GM23338 (cell line): Measurements from ENCODE around the gene NFATC1. TPM values are rescaled to one million over a fixed set of nuclear protein-coding genes. Genes with fewer than 3 reads are reported as not detected.

ENCODE experiments used
- ATAC-seq: fragments of 200-7000 bp; cut with Tn5 transposase; 3 replicates; pipeline ENCODE4 v1.9.1; 2020
- DNase-seq: peaks from one replicate; pipeline ENCODE4 v3.0.0-alpha.2; 2015; ENCODE audit warnings: low spot score
- H2AFZ ChIP-seq: fragments of 200-600 bp; sonication (generic); 2 replicates; pipeline ENCODE4 v1.8.0; 2016; ENCODE audit warnings: antibody characterized with exemption, mild to moderate bottlenecking, moderate library complexity
- H3F3A ChIP-seq: fragments of 200-600 bp; sonication (generic); replicated peaks from 2 replicates; pipeline ENCODE4 v1.8.0; 2017; ENCODE audit warnings: antibody characterized with exemption, mixed run types, low read depth
- H3K27ac ChIP-seq: fragments of 200-600 bp; sonication (generic); 2 replicates; pipeline ENCODE4 v1.6.1; 2016; ENCODE audit warnings: low read depth
- H3K27me3 ChIP-seq: fragments of 200-600 bp; sonication (generic); 2 replicates; pipeline ENCODE4 v1.8.0; 2016; ENCODE audit warnings: mild to moderate bottlenecking, mixed run types, moderate library complexity; ENCODE audit not compliant: insufficient read depth
- H3K36me3 ChIP-seq: fragments of 200-600 bp; sonication (generic); 2 replicates; pipeline ENCODE4 v1.8.0; 2016; ENCODE audit warnings: mild to moderate bottlenecking; ENCODE audit not compliant: insufficient read depth
- H3K4me1 ChIP-seq: fragments of 200-600 bp; sonication (generic); 2 replicates; pipeline ENCODE4 v1.8.0; 2016; ENCODE audit warnings: mild to moderate bottlenecking, moderate library complexity; ENCODE audit not compliant: insufficient read depth
- H3K4me2 ChIP-seq: fragments of 200-600 bp; sonication (generic); 2 replicates; pipeline ENCODE4 v1.7.1; 2017; ENCODE audit warnings: mixed run types
- H3K4me3 ChIP-seq: fragments of 200-600 bp; sonication (generic); 2 replicates; pipeline ENCODE4 v1.6.1; 2016; ENCODE audit warnings: mixed run types
- H3K79me2 ChIP-seq: fragments of 200-600 bp; sonication (generic); replicated peaks from 2 replicates; pipeline ENCODE4 v1.8.0; 2017; ENCODE audit warnings: mild to moderate bottlenecking; ENCODE audit not compliant: insufficient read depth
- H3K9me2 ChIP-seq: fragments of 200-600 bp; sonication (generic); 2 replicates; pipeline ENCODE4 v1.8.0; 2017; ENCODE audit not compliant: insufficient read depth
- H4K20me1 ChIP-seq: fragments of 200-600 bp; sonication (generic); replicated peaks from 2 replicates; pipeline ENCODE4 v1.8.0; 2017; ENCODE audit warnings: mild to moderate bottlenecking; ENCODE audit not compliant: insufficient read depth
- H3K27ac Mint-ChIP-seq: 2 replicates; pipeline ENCODE4 v1.8.0; 2020; ENCODE audit warnings: inconsistent platforms, mild to moderate bottlenecking, moderate library complexity, mixed read lengths
- H3K27me3 Mint-ChIP-seq: 3 replicates; pipeline ENCODE4 v1.8.0; 2022; ENCODE audit warnings: low read depth, mild to moderate bottlenecking, moderate library complexity, mixed read lengths, inconsistent platforms; ENCODE audit not compliant: insufficient read depth, poor library complexity
- H3K36me3 Mint-ChIP-seq: 3 replicates; pipeline ENCODE4 v1.8.0; 2021; ENCODE audit warnings: low read depth, mild to moderate bottlenecking, inconsistent platforms, moderate library complexity, mixed read lengths
- H3K4me1 Mint-ChIP-seq: 3 replicates; pipeline ENCODE4 v1.8.0; 2020; ENCODE audit warnings: mild to moderate bottlenecking, inconsistent platforms, mixed read lengths
- H3K4me3 Mint-ChIP-seq: 3 replicates; pipeline ENCODE4 v1.8.0; 2021; ENCODE audit warnings: moderate library complexity, mild to moderate bottlenecking, inconsistent platforms, mixed read lengths
- H3K9me3 Mint-ChIP-seq: 3 replicates; pipeline ENCODE4 v1.8.0; 2020; ENCODE audit warnings: moderate library complexity, mild to moderate bottlenecking, inconsistent platforms, mixed read lengths
- JUNB ChIP-seq: IDR thresholded peaks from one replicate; pipeline ENCODE4 v1.6.1; 2016; ENCODE audit warnings: antibody characterized with exemption; ENCODE audit not compliant: unreplicated experiment
- POLR2AphosphoS5 ChIP-seq: IDR thresholded peaks from 2 replicates; pipeline ENCODE4 v1.6.1; 2016; ENCODE audit warnings: antibody characterized with exemption, low read depth
- STAT1 ChIP-seq: IDR thresholded peaks from one replicate; pipeline ENCODE4 v1.6.1; 2016; ENCODE audit warnings: antibody characterized with exemption; ENCODE audit not compliant: unreplicated experiment
- ZNF114 ChIP-seq: fragments of 250-450 bp; sonication (Bioruptor Pico); IDR thresholded peaks from 2 replicates; pipeline ENCODE4 v1.5.0; 2020; ENCODE audit warnings: mild to moderate bottlenecking, moderate library complexity
- polyA plus RNA-seq: library from polyadenylated mRNA; unstranded; fragments of >200 nt; fragmentation: Nextera tagmentation; extraction: Ambion mirVana; gene quantifications from 2 replicates; pipeline ENCODE4 v1.2.1, GENCODE V29; 2016
- total RNA-seq: library from RNA; depleted of rRNA; stranded (reverse); fragments of >200 nt; shearing (Covaris generic); gene quantifications from 2 replicates; pipeline ENCODE4 v1.2.3, GENCODE V29; 2014
- TF ChIP-seq, protein P1 (sequence below): IDR thresholded peaks from 2 replicates; pipeline ENCODE4 v1.6.1; 2016; ENCODE audit warnings: antibody characterized with exemption
- TF ChIP-seq, protein P2 (sequence below): IDR thresholded peaks from one replicate; pipeline ENCODE4 v1.6.1; 2018; ENCODE audit warnings: antibody characterized with exemption; ENCODE audit not compliant: unreplicated experiment
- TF ChIP-seq, protein P3 (sequence below): fragments of 250-450 bp; sonication (Bioruptor Pico); IDR thresholded peaks from 2 replicates; pipeline ENCODE4 v1.5.0; 2020; ENCODE audit warnings: mild to moderate bottlenecking, moderate library complexity

The NFATC1 gene
- total and polyA plus RNA-seq, 2 experiments from 2014 or later: 3.9 to 6.4 TPM

DNA sequence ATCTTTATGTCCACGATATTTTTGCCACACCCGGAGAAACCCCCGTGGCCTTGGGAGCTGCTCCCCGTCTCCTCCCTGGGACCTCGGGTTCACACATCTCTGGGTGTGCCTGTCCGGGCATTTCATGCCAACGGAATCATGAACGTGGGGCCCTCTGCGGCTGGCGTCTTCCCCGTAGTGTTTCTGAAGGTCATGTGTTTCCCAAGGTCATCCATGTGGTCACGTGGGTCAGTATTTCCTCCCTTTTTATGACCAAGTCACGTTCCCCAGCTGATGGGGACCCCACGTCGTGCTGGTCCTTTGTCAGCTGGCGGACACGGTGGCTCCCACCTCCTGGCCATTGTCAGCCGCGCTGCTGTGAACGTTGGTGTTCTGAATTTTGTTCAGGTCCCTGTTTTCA lies 135.7 kb downstream of the NFATC1 start:
- Histone ChIP-seq H4K20me1 (no peaks in the 10 kb centered on the region), H3K4me2 (no peak overlapping the region), H2AFZ (no peak overlapping the region), H3K4me3 (no peak overlapping the region), H3F3A (no peaks in the 10 kb centered on the region), H3K36me3 (no peaks in the 10 kb centered on the region), H3K4me1 (no peaks in the 10 kb centered on the region), H3K27me3 (no peaks in the 10 kb centered on the region), H3K9me2 (no peaks in the 10 kb centered on the region), H3K27ac (no peak overlapping the region), H3K79me2 (no peaks in the 10 kb centered on the region)
- DNase-seq: no peak
- ATAC-seq: no peak
- Mint-ChIP-seq H3K4me1 (peaks cover 3% of the 10 kb centered on the region; the same call in 2 of the 3 replicates), H3K27me3 (peaks cover 16% of the 10 kb centered on the region), H3K4me3 (no peak overlapping the region), H3K36me3 (no peaks in the 10 kb centered on the region), H3K27ac (no peak overlapping the region), H3K9me3 (no peaks in the 10 kb centered on the region)
- TF ChIP-seq POLR2AphosphoS5: no peak
- no peak for TF ChIP-seq ZNF114 (CRISPR knock-in tag)
- TF ChIP-seq, protein P1, sequence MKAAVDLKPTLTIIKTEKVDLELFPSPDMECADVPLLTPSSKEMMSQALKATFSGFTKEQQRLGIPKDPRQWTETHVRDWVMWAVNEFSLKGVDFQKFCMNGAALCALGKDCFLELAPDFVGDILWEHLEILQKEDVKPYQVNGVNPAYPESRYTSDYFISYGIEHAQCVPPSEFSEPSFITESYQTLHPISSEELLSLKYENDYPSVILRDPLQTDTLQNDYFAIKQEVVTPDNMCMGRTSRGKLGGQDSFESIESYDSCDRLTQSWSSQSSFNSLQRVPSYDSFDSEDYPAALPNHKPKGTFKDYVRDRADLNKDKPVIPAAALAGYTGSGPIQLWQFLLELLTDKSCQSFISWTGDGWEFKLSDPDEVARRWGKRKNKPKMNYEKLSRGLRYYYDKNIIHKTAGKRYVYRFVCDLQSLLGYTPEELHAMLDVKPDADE: no peak
- TF ChIP-seq, protein P2, sequence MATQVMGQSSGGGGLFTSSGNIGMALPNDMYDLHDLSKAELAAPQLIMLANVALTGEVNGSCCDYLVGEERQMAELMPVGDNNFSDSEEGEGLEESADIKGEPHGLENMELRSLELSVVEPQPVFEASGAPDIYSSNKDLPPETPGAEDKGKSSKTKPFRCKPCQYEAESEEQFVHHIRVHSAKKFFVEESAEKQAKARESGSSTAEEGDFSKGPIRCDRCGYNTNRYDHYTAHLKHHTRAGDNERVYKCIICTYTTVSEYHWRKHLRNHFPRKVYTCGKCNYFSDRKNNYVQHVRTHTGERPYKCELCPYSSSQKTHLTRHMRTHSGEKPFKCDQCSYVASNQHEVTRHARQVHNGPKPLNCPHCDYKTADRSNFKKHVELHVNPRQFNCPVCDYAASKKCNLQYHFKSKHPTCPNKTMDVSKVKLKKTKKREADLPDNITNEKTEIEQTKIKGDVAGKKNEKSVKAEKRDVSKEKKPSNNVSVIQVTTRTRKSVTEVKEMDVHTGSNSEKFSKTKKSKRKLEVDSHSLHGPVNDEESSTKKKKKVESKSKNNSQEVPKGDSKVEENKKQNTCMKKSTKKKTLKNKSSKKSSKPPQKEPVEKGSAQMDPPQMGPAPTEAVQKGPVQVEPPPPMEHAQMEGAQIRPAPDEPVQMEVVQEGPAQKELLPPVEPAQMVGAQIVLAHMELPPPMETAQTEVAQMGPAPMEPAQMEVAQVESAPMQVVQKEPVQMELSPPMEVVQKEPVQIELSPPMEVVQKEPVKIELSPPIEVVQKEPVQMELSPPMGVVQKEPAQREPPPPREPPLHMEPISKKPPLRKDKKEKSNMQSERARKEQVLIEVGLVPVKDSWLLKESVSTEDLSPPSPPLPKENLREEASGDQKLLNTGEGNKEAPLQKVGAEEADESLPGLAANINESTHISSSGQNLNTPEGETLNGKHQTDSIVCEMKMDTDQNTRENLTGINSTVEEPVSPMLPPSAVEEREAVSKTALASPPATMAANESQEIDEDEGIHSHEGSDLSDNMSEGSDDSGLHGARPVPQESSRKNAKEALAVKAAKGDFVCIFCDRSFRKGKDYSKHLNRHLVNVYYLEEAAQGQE: no peak
- no peak for TF ChIP-seq JUNB

DNA sequence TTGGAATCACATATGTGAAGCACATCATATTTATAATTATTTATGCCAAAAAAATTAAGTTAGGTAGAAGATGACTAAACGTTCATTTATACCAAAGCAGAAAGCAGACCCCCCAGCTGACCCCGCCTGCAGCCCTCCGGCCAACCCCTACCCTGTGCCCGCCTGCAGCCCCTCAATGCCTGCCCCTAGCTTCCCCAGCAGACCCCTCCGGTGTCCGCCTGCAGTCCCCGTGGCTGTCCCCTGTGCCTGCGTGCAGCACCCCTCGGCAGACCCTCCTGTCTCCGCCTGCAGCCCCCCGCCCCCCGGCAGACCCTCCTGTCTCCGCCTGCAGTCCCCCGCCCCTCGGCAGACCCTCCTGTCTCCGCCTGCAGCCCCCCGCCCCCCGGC lies 136.2 kb downstream of the NFATC1 start:
- H3K4me2 ChIP-seq: no peak overlapping the region
- no peak overlapping the region for H2AFZ ChIP-seq
- H3K4me1 ChIP-seq: no peaks in the 10 kb centered on the region
- H4K20me1 ChIP-seq: no peaks in the 10 kb centered on the region
- H3K4me1 Mint-ChIP-seq: no peaks in the 10 kb centered on the region; the same call in 2 of the 3 replicates
- H3K27me3 ChIP-seq: no peaks in the 10 kb centered on the region
- ATAC-seq (no peak), DNase-seq (no peak)
- H3K9me3 Mint-ChIP-seq: no peaks in the 10 kb centered on the region; the same call in 2 of the 3 replicates
- H3K4me3 Mint-ChIP-seq: no peak overlapping the region
- no peak overlapping the region for H3K4me3 ChIP-seq
- H3K27ac ChIP-seq: no peak overlapping the region
- H3F3A ChIP-seq: no peaks in the 10 kb centered on the region
- H3K27me3 Mint-ChIP-seq: peaks cover 16% of the 10 kb centered on the region
- no peaks in the 10 kb centered on the region for H3K36me3 ChIP-seq
- H3K36me3 Mint-ChIP-seq: no peaks in the 10 kb centered on the region
- H3K79me2 ChIP-seq: no peaks in the 10 kb centered on the region
- no peaks in the 10 kb centered on the region for H3K9me2 ChIP-seq
- H3K27ac Mint-ChIP-seq: no peak overlapping the region
- TF ChIP-seq JUNB: no peak
- TF ChIP-seq, protein P2: no peak
- TF ChIP-seq STAT1: no peak
- TF ChIP-seq, protein P3, sequence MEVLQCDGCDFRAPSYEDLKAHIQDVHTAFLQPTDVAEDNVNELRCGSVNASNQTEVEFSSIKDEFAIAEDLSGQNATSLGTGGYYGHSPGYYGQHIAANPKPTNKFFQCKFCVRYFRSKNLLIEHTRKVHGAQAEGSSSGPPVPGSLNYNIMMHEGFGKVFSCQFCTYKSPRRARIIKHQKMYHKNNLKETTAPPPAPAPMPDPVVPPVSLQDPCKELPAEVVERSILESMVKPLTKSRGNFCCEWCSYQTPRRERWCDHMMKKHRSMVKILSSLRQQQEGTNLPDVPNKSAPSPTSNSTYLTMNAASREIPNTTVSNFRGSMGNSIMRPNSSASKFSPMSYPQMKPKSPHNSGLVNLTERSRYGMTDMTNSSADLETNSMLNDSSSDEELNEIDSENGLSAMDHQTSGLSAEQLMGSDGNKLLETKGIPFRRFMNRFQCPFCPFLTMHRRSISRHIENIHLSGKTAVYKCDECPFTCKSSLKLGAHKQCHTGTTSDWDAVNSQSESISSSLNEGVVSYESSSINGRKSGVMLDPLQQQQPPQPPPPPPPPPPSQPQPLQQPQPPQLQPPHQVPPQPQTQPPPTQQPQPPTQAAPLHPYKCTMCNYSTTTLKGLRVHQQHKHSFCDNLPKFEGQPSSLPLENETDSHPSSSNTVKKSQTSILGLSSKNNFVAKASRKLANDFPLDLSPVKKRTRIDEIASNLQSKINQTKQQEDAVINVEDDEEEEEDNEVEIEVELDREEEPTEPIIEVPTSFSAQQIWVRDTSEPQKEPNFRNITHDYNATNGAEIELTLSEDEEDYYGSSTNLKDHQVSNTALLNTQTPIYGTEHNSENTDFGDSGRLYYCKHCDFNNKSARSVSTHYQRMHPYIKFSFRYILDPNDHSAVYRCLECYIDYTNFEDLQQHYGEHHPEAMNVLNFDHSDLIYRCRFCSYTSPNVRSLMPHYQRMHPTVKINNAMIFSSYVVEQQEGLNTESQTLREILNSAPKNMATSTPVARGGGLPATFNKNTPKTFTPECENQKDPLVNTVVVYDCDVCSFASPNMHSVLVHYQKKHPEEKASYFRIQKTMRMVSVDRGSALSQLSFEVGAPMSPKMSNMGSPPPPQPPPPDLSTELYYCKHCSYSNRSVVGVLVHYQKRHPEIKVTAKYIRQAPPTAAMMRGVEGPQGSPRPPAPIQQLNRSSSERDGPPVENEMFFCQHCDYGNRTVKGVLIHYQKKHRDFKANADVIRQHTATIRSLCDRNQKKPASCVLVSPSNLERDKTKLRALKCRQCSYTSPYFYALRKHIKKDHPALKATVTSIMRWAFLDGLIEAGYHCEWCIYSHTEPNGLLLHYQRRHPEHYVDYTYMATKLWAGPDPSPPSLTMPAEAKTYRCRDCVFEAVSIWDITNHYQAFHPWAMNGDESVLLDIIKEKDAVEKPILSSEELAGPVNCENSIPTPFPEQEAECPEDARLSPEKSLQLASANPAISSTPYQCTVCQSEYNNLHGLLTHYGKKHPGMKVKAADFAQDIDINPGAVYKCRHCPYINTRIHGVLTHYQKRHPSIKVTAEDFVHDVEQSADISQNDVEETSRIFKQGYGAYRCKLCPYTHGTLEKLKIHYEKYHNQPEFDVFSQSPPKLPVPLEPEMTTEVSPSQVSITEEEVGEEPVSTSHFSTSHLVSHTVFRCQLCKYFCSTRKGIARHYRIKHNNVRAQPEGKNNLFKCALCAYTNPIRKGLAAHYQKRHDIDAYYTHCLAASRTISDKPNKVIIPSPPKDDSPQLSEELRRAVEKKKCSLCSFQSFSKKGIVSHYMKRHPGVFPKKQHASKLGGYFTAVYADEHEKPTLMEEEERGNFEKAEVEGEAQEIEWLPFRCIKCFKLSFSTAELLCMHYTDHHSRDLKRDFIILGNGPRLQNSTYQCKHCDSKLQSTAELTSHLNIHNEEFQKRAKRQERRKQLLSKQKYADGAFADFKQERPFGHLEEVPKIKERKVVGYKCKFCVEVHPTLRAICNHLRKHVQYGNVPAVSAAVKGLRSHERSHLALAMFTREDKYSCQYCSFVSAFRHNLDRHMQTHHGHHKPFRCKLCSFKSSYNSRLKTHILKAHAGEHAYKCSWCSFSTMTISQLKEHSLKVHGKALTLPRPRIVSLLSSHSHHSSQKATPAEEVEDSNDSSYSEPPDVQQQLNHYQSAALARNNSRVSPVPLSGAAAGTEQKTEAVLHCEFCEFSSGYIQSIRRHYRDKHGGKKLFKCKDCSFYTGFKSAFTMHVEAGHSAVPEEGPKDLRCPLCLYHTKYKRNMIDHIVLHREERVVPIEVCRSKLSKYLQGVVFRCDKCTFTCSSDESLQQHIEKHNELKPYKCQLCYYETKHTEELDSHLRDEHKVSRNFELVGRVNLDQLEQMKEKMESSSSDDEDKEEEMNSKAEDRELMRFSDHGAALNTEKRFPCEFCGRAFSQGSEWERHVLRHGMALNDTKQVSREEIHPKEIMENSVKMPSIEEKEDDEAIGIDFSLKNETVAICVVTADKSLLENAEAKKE: no peak
